ENCODE results near the gene DPYD.

The DPYD gene

DNA sequence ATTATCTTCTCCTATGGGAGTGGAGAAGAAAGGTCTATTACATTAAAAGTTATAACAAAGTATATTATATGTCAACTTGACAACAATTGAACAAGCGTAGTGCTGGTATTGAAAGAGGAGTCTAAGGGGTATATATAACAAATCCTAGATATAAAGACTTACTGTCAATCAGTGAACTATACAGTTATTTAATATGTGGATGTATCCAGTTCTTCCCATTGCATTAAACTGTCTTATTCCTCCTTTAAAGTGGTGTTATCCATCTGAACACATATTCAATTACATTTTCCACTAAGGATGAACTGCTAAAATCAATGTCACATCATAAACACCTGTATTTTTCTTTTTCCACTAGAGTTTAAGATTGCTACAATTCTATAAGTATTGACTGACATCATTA lies 438.8 kb downstream of the DPYD start:
- Mint-ChIP-seq H3K9me3 (peaks cover 8% of the 10 kb centered on the region), H3K4me1 (no peaks in the 10 kb centered on the region), H3K4me3 (no peak overlapping the region), H3K27ac (no peak overlapping the region), H3K36me3 (ENCODE audit: low read depth) (peaks cover 14% of the 10 kb centered on the region), H3K27me3 (no peaks in the 10 kb centered on the region)
- ATAC-seq: no peak
- DNase-seq: no peak

DNA sequence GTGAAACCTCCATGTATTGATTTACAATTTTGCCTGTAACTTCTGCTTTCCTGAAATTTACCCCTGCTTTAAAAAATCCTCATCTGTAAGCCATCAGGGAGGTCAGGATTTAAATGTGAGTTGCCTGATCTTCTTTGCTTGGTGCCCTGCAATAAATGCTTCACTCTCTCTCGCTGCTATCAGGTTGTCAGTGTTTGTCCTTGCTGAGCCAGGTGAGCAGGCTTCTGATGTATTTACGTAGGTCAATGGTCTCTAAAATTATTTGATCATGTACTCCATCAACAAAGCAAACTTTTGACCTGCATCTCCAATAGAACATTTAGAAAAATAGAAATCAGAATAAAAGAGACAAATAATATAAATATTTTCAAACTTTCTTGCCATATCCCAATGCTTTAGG lies 453.4 kb downstream of the DPYD start:
- ATAC-seq (no peak), DNase-seq (no peak)
- H3K4me1 Mint-ChIP-seq: no peaks in the 10 kb centered on the region
- no peaks in the 10 kb centered on the region for H3K27me3 Mint-ChIP-seq
- no peak overlapping the region for H3K4me3 Mint-ChIP-seq
- peaks cover 32% of the 10 kb centered on the region for H3K36me3 Mint-ChIP-seq (ENCODE audit: low read depth)
- H3K27ac Mint-ChIP-seq: no peak overlapping the region
- peaks cover 24% of the 10 kb centered on the region for H3K9me3 Mint-ChIP-seq

DNA sequence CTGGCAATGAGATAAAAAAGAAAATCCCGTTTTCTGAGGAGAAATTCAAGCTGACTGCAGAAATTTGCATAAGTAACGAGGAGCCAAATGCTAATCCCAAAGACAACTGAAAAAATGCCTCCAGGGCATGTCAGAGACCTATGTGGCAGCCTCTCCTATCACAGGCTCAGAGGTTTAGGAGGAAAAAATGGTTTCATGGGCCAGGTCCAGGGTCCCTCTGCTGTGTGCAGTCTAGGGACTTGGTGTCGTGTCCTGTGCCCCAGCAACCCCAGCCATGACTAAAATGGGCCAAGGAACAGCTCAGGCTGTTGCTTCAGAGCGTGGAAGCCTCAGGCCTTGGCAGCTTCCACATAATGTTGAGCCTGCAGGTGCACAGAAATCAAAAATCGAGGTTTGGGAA lies 456.5 kb downstream of the DPYD start:
- Mint-ChIP-seq H3K27me3 (no peaks in the 10 kb centered on the region), H3K27ac (no peak overlapping the region), H3K4me3 (no peak overlapping the region), H3K9me3 (peaks cover 22% of the 10 kb centered on the region), H3K36me3 (ENCODE audit: low read depth) (peaks cover 26% of the 10 kb centered on the region), H3K4me1 (no peaks in the 10 kb centered on the region)
- no peak for ATAC-seq
- DNase-seq: no peak

DNA sequence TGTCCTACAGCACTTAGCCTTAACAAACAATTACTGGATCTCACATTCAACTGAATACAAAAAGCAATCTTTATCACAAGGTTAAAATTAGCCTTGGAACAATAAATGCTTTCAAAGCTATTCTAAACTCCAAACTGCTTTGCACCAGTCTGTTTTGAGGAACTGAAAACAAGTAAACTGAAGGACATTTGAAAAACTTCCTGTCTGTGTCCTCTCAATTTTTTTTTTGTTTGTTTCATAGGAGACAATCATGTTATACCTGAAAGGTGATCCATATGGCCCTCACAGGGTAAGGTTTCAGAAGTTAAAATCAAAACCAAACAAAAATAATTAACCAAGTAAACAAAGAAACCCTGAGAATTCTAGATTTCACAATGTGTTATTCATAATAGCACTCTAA lies 459.1 kb downstream of the DPYD start:
- H3K27ac Mint-ChIP-seq: no peak overlapping the region
- H3K9me3 Mint-ChIP-seq: peaks cover 11% of the 10 kb centered on the region
- DNase-seq: no peak
- H3K36me3 Mint-ChIP-seq (ENCODE audit: low read depth): peaks cover 22% of the 10 kb centered on the region
- no peaks in the 10 kb centered on the region for H3K4me1 Mint-ChIP-seq
- H3K4me3 Mint-ChIP-seq: no peak overlapping the region
- no peak for ATAC-seq
- H3K27me3 Mint-ChIP-seq: no peaks in the 10 kb centered on the region

DNA sequence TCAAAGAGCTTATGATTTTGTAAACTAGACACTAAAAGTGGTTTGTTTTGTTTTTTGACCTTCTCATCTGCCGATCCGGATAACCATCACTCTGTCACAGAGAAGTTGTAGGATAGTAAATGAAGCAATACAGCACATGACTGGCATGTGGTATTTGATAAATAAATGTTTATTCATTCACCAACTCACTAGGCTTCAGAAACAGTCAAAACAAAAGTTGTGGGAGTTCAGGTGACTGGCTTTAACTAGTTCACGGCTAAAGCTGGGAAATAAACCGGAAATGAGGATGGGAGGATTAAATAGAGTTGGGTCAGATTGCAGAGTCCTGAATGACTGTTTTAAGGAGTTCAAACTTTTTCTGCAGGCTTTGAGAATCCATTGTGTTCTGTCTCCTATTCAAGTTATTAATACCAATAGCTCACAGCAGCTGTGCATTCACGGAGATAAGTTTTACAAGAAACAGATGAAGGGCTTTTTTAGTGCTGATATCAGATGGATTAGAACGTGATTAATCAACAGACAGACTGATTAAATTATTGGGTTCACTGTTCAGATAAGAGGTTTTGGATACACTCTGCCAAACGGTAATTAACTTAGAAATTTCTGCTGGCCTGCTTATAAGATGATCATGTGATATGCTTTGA lies 463.3 kb downstream of the DPYD start:
- ATAC-seq (no peak), DNase-seq (no peak)
- peaks cover 5% of the 10 kb centered on the region for H3K36me3 Mint-ChIP-seq (ENCODE audit: low read depth)
- H3K27ac Mint-ChIP-seq: no peak overlapping the region
- no peaks in the 10 kb centered on the region for H3K9me3 Mint-ChIP-seq
- H3K4me1 Mint-ChIP-seq: no peaks in the 10 kb centered on the region
- H3K27me3 Mint-ChIP-seq: no peaks in the 10 kb centered on the region
- no peak overlapping the region for H3K4me3 Mint-ChIP-seq

DNA sequence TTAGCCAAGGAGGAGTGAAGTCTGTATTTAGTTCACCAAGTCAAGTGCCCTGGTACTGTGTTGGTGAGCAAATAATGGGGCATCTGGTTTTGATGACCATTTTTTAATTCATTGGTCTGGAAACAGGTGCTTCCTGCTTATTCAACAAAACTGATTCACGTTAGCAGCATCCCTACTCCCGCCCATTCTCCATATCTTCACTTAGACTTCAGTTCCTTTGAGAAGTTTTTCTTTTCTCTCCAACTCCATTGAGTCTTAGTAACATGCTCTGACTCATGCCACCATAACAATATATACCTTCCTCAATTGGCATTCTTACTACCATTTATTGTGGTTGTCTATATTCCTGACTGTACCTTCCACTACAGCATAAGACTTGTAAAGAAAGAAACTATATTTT lies 468.9 kb downstream of the DPYD start:
- DNase-seq: no peak
- no peak overlapping the region for H3K27ac Mint-ChIP-seq
- H3K36me3 Mint-ChIP-seq (ENCODE audit: low read depth): peaks cover 11% of the 10 kb centered on the region
- H3K4me1 Mint-ChIP-seq: no peaks in the 10 kb centered on the region
- H3K27me3 Mint-ChIP-seq: no peaks in the 10 kb centered on the region
- H3K4me3 Mint-ChIP-seq: no peak overlapping the region
- ATAC-seq: no peak
- H3K9me3 Mint-ChIP-seq: no peaks in the 10 kb centered on the region

DNA sequence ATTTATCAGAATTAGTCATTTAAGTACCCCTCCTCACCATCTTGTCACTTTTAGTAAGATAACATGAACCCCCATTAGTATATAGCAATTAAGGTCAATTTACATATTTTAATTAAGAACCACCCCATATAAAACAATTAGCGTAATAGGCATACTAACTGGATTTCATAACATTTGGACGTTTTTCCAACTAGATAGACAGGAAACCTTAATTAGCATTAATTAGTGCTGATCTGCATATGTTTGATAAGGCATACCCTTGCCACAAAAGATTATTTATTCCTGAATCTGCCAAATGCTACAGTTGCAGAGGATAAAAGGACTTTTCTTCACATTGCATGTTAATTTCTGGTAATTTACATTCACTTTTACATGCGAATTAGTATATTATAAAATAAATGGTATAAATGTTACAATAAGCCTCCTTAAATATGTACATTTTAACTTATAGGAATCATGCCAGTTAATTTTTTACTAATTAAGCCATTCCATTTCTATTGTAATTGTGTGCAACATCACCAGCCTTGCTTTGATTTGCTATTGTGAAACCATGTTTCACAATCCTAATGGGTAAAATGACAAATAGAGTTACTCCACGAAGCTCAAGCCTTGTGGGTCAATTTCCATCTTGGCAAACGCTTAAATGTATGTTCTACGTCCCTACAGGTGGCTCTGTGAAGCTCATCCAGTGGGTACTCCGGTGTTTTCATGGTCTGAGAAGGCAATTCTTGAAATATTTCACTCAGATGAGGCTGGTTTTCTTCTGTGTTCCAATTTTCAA lies 469.6 kb downstream of the DPYD start:
- Mint-ChIP-seq H3K4me3 (no peak overlapping the region), H3K9me3 (no peaks in the 10 kb centered on the region), H3K4me1 (no peaks in the 10 kb centered on the region), H3K27ac (no peak overlapping the region), H3K36me3 (ENCODE audit: low read depth) (peaks cover 10% of the 10 kb centered on the region), H3K27me3 (no peaks in the 10 kb centered on the region)
- DNase-seq (no peak), ATAC-seq (no peak)

DNA sequence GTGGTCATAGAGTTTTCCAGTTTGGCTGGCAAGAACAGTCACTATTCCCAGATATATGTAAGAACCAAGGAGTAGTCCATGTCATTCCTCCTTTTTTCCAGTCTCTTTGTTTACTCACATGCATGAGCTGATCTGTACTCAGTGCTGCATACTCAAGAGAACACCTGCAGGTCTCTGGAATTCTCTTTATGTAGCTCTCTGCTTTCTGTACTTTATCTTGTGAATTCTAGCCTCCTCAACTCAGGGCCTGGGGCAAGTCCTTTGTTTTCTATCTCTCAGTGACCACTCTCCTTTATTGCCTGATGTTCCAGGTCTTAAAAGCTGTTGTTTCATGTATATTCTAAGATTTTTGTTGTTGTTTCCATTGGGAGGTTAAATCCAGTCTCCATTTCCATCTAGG lies 478.9 kb downstream of the DPYD start:
- H3K4me3 Mint-ChIP-seq: no peak overlapping the region
- H3K36me3 Mint-ChIP-seq (ENCODE audit: low read depth): peaks cover 12% of the 10 kb centered on the region
- DNase-seq (no peak), ATAC-seq (no peak)
- H3K4me1 Mint-ChIP-seq: no peaks in the 10 kb centered on the region
- H3K27ac Mint-ChIP-seq: no peak overlapping the region
- H3K27me3 Mint-ChIP-seq: no peaks in the 10 kb centered on the region
- H3K9me3 Mint-ChIP-seq: no peaks in the 10 kb centered on the region

DNA sequence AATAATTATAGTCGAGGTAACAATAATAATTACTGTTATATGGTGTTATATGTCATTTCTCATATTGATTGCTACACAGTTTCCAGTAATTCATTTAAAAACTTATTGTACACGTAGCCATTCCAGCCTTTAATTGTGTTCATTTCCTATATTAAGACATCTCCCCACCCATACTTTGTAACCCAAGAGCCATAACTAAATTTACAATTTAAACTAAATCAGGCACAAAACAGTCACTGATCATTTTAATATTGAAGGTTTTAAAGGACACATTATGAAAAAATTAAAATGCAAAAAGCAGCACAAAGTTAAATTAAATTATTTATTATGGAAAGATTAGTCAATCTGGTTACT lies 487.0 kb downstream of the DPYD start:
- no peaks in the 10 kb centered on the region for H3K4me1 Mint-ChIP-seq
- no peaks in the 10 kb centered on the region for H3K27me3 Mint-ChIP-seq
- H3K36me3 Mint-ChIP-seq (ENCODE audit: low read depth): no peaks in the 10 kb centered on the region
- no peaks in the 10 kb centered on the region for H3K9me3 Mint-ChIP-seq
- DNase-seq: no peak
- no peak overlapping the region for H3K27ac Mint-ChIP-seq
- no peak overlapping the region for H3K4me3 Mint-ChIP-seq
- no peak for ATAC-seq

DNA sequence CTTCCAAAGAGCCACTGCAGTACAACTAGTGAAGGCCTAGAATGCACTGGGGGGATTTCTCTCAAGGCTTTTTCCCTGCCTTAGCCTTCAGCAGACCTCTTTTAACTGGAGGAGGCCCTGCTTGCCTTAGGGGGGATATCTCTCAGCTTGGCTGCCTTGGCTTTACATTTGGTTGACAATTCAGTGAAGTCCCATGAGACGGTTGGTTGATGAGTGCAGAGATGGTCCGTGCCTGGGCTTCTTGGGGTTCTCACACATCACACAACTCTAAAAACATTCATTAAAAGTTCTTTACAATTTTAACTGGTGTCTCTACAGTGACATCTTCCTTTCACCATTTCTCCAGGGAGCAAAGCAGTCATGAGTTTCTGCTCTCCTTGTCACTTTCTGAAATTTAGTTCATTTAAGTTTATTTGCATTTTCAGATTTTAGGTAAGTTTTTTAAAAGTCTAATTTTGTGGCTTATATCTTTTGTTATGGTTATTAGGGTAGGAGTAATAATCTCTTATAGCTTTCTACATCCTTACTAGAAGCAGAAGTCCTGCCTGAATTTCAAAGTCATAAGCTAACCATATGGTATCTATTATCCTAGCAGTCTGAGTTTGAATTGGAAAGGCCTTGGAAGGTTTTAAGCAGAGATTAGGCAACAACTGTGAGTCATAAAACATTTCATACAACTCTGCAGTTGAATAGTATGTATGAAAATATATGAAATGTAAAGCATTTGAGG lies 487.6 kb downstream of the DPYD start:
- no peaks in the 10 kb centered on the region for H3K9me3 Mint-ChIP-seq
- ATAC-seq: no peak
- no peak overlapping the region for H3K27ac Mint-ChIP-seq
- no peaks in the 10 kb centered on the region for H3K36me3 Mint-ChIP-seq (ENCODE audit: low read depth)
- no peak overlapping the region for H3K4me3 Mint-ChIP-seq
- no peaks in the 10 kb centered on the region for H3K4me1 Mint-ChIP-seq
- no peak for DNase-seq
- no peaks in the 10 kb centered on the region for H3K27me3 Mint-ChIP-seq

DNA sequence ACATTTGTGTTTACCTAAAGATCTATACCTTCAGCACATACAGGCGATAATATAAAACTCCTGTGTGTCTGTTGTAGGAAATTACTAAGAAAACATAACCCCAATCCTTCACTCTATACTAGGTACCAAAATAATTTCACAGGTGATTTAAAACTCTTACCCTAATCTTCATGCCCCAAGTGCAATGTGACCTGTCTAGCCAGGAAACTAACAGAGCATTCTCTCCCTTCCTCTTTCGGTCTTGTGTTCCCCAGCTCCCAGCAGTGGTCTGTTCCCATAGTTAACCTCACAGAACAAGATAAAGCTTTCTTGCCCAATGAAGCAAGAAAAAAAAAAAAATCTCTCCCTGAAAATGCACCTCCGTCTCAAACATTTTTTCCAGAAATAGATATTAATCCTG lies 493.5 kb downstream of the DPYD start:
- H3K27ac Mint-ChIP-seq: no peak overlapping the region
- no peaks in the 10 kb centered on the region for H3K9me3 Mint-ChIP-seq
- H3K4me1 Mint-ChIP-seq: peaks cover 4% of the 10 kb centered on the region
- DNase-seq (no peak), ATAC-seq (no peak)
- H3K27me3 Mint-ChIP-seq: no peaks in the 10 kb centered on the region
- H3K36me3 Mint-ChIP-seq (ENCODE audit: low read depth): no peaks in the 10 kb centered on the region
- no peak overlapping the region for H3K4me3 Mint-ChIP-seq

DNA sequence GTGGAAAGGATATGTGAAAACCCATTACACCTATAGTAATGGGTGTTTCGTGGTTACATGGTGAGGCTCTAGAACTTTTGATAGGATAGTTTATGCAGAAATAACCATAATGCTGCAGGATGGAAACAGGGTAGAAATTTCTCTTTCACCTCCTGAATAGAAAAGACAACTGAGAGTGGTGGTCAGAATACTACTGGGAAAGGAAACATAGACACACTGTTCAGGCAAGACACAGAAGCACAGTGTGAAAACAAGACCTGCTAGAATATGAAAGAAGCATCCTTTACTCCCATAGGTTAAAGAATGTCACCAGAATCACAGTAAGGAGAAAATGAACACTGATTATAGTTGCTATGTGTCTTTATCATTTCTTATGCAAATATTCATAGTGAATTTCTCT lies 496.6 kb downstream of the DPYD start:
- Mint-ChIP-seq H3K36me3 (ENCODE audit: low read depth) (peaks cover 3% of the 10 kb centered on the region), H3K4me3 (no peak overlapping the region), H3K27ac (no peak overlapping the region), H3K27me3 (no peaks in the 10 kb centered on the region), H3K4me1 (peaks cover 4% of the 10 kb centered on the region), H3K9me3 (no peaks in the 10 kb centered on the region)
- DNase-seq (no peak), ATAC-seq (no peak)

DNA sequence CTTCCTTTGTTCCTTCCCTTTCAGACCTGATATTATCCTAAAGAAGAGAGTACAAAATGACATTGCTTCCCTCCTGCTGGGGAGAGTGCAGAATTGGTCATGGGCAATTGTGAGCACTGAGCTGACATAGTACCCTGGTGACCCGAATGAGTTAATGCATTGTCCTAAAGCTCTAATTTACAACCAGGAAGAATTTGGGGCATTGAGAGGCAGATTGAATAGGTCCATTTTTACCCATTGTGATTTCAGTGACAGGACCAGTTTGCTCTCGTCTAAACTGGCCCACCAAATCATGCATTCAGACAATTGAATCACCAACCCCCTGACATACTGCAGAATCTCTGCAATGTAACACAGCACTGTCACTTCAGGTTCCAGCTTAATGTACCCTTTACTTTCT lies 497.4 kb downstream of the DPYD start:
- H3K27me3 Mint-ChIP-seq: no peaks in the 10 kb centered on the region

DNA sequence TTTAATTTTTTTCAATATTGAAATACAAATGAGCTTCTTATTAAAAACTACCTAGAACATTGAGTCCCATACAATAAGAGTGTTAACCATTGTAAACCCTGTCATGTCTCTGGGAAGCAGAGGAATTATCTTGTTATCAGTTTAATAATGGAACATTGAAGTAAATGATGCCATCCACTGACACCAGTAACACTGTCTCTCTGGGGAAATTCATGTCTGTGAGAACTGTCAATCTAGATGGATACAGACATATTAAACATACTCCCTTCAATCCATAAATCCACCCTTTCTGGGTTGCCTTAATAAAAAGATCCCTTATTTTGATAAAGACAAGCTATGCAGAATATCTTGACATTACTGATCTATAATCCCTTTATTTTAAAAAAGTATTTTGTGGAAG lies 503.2 kb downstream of the DPYD start:
- Mint-ChIP-seq H3K4me1 (no peaks in the 10 kb centered on the region), H3K36me3 (ENCODE audit: low read depth) (peaks cover 3% of the 10 kb centered on the region), H3K9me3 (no peaks in the 10 kb centered on the region), H3K27ac (no peak overlapping the region), H3K27me3 (no peaks in the 10 kb centered on the region), H3K4me3 (no peak overlapping the region)
- ATAC-seq (no peak), DNase-seq (no peak)

More for the DNA sequence above, 497.4 kb downstream of the DPYD start:
- peaks cover 4% of the 10 kb centered on the region for H3K4me1 Mint-ChIP-seq
- H3K9me3 Mint-ChIP-seq: no peaks in the 10 kb centered on the region
- ATAC-seq (no peak), DNase-seq (no peak)
- H3K27ac Mint-ChIP-seq: no peak overlapping the region
- peaks cover 3% of the 10 kb centered on the region for H3K36me3 Mint-ChIP-seq (ENCODE audit: low read depth)
- no peak overlapping the region for H3K4me3 Mint-ChIP-seq

DNA sequence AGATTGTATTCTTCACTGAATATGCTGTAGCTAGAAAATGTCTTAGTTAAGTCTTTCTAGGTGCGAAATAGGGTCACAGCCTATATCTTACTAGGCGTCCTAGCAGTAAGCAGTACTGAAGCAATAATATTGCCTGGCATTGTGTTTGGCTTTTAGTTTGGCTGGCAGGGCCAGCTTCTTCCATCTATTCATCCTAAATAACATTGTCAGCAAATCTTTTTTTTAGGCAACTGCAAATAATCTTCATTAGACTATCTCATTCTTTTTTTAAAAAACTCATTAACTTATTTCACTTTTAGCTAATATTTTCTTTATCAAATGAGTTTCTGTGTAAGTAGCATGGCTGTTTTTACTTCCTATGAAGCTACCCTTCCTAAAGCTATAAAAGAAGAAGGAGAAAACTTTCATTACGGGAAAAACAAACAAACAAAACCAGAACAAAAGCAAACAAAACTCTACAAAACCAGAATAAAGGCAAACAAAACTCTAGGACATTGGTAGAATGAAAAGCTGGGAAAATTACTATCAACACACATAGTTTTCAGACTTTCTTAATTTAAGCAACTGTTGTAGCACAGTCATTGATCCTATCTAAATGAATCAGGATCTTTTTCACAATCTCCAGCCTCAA lies 506.0 kb downstream of the DPYD start:
- DNase-seq (no peak), ATAC-seq (no peak)
- Mint-ChIP-seq H3K27me3 (no peaks in the 10 kb centered on the region), H3K27ac (no peak overlapping the region), H3K36me3 (ENCODE audit: low read depth) (peaks cover 8% of the 10 kb centered on the region), H3K4me1 (no peaks in the 10 kb centered on the region), H3K4me3 (no peak overlapping the region), H3K9me3 (no peaks in the 10 kb centered on the region)

All from activated naive CD8-positive, alpha-beta T cell treated with anti-CD3 and anti-CD28 coated beads, Interleukin-2, amount 50 U/mL, for 24 hours (primary cell).